HG03378 (cell line): ENCODE measurements around the gene AFF4.
"Not testable (repeated sequence)": the region's sequence is repeated elsewhere in the genome, so short reads cannot be mapped to it uniquely, and the experiment has no call there.

Experiments used
- ATAC-seq: cut with Tn5 transposase; IDR thresholded peaks from one replicate; pipeline ENCODE4 v1.9.1; 2021; ENCODE audit warnings: mild to moderate bottlenecking, moderate library complexity; ENCODE audit not compliant: unreplicated experiment

The AFF4 gene

GRCh38 chr5:132854992-132855391, 108.4 kb downstream of the AFF4 start:
- not testable (repeated sequence) for ATAC-seq

GRCh38 chr5:132854301-132854700, 109.1 kb downstream of the AFF4 start:
- ATAC-seq, result no peak

DNA sequence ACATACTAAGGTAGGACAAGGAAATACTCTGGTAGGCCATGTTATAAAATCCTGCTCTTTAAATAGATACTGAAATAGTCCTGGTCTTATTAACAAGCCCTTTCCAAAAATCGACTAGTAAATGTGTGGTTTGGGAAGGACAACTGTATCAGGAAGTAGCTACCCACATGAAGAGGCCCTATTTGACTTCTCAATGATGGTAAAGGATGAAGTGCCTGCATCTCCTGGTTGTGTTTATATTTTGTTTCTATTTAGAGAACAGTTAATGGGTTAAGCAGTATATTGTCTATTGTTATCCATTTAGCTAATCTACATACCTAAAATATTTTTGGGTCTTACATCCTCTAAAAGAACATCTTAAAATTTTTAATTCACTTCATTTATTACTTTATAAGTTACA, 109.6 kb downstream of the AFF4 start:
- no peak for ATAC-seq

- ATAC-seq, result no peak
Observed at GRCh38 chr5:132853323-132853722, 110.1 kb downstream of the AFF4 start.

DNA sequence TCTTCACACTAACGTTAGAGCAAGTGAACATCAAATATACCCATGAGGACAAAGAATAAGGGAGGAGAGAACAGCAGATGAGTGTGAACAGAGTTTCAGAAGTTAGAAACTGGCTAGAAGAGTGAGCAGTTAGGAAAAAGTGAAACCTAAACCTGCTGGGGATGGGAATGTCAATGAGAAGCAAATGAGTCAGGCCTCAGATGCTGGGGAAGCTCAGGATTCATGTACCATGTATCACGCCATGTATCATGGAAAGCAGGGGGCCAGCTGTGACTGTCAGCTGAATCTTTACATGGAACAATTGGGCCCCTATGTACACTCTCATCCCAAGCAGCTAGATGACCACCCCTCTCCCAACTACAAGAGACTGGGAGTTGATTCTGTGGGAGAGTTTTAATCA, 113.4 kb downstream of the AFF4 start:
- no peak for ATAC-seq

DNA sequence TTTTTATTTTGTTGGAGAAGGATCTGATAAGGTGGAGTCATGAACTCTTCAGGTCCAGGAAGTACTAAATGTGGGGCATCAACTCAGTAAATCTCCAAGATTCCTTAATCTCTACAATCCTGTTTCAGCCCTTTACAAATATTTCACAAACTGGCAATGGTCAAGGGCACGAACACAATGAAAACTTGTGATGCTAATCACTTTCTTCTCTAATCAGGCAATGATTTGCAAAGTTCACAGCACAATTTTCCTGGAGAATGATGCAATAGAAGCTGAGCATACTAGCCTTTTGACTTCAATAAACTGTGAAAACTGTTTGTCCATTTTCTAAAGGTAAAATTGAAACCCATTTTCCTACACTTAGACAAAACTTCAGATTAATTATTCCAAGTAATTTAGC, 114.1 kb downstream of the AFF4 start:
- no peak for ATAC-seq

DNA sequence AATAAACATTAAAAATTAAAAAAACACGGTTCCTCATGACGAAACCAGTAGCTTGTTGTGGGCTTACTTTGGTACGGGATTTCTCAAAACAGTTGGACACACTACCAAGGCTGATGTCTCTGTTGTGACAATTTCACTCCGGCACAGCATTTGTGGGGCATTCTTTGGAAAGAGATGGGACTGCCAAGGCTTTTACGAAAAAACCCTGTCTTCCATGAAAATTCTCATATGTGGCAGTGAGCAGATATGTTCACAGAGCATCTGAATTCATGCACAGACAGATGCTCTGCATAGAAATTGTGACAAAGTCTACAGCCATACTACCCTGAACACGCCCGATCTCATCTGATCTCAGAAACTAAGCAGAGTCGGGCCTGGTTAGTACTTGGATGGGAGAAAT, 115.2 kb downstream of the AFF4 start:
- no peak for ATAC-seq

DNA sequence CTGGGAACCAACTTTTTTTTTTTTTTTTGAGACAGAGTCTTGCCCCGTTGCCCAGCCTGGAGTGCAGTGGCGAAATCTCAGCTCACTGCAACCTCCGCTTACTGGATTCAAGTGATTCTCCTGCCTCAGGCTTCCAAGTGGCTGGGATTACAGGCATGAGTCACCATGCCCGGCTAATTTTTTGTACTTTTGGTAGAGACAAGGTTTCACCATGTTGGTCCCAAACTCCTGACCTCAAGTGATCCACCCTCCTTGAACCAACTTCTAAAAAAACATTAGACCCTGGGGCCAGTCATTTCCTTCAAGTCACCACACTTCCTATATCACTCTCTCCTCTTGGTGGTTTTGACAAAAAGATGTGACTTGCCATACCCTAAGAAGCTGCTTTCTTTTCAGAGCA, 122.1 kb downstream of the AFF4 start:
- ATAC-seq, result no peak

DNA sequence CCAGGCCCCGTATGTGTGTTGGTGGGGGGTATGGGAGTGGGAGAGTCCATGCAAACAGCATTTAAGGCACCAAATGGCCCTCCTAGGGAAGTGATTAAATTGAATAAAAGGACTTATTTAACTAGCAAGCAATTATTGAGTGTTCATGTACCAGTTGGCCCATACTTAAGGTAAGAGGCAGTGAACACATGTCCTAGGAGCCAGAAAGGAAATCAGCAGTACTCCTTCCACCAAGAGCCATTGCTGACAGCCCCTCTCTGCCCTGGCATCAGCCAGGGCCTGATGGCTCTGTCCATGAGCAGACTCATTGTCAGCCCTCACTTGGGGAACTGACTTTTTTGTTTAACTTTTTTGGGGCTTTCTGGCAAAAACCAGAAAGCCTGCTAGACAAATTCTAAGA, 122.5 kb downstream of the AFF4 start:
- ATAC-seq, result no peak

DNA sequence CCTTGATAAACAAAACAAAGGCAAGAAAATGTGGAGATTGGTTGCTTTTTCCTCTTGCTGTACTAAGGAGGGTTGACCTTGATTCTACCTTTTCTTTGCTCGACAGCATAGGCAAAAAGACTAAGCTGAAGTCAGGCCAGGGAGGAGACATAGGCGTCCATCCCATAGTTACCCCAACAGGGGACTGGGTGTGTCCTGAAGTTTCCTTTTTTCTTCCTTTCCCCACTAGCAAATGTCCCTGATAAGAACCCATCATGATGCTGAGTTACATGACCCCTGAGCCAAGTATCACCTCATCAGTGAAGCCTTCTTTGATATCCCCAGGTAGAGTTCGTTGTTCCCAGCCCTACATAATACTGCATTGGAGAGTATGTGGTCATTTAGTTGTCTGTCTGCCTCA, 123.1 kb downstream of the AFF4 start:
- ATAC-seq, result no peak

DNA sequence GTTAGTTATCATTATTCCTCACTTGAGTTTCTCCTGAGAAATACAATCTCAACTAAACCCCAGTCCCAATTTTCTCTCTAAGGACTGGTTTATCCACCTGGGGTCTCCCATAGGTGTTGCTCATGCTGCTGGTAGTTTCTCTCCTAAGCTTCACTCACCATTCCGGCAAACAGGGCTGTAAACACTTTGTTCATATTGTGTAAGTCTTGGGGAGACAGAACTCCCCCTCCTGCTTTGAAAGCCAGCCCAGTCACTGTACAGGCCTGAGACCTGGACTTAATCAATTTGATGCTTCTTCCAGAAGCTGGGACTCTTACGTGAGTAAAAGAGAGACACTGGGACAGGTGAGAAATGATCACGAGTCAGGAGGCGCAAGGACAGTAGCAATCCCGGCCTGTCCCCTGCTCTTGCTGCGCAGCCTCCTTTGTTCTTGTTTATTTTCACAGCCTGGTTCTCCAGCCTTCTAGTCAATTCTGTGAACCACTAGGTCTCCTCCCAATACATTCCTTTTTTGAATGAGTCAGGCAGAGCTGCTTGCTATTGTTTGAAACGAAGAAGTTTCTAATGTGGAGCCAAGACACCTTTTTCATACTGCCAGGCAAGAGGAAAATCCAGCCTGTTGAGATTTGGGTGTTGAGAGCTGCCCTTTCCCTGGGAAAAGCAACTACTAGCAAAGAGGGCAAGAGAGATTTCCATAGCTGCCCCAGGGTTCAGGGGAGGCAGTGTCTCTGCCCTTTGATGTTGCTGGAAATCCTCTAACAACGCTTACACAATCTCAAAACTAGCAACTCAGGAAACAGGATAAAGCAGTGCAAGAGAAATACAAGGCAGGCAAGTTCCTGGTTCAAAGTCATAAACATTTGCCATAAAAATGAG, 123.8 kb downstream of the AFF4 start:
- no peak for ATAC-seq

- no peak for ATAC-seq
Observed at GRCh38 chr5:132838516-132839282, 124.7 kb downstream of the AFF4 start.

GRCh38 chr5:132837868-132838267, 125.6 kb downstream of the AFF4 start:
- ATAC-seq, result no peak

DNA sequence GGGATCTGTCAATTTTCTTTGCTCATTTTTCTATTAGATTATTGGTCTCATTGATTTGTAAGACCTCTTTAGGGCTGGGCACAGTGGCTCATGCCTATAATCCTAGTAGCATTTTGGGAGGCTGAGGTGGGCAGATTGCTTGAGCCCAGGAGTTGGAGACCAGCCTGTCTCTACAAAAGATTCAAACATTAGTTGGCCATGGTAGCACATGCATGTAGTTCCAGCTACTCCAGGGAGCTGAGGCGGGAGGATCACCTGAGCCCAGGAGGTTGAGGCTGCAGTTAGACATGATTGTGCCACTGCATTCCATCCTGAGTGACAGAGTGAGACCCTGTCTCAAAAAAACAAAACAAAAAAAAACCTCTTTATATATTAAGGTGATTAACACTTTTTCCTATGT, 126.6 kb downstream of the AFF4 start:
- no peak for ATAC-seq

DNA sequence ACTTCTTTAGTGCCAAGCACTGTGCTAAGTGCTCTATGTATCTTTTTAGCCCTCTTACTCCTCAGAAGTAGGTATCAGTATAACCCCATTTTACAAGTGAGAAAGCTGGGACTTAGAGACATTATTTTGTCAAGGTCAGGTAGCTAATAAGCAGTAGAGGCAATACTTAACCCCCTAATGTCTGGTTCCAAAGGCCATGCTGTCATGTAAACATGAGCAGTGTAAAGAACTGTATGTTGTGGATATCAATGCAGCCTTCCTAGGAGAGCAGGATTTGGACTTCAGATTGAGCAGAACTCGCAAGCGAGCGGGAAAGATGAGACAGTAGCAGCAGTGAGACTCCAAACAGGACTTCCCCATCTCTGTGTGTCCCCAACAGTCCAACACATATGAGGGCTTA, 129.4 kb downstream of the AFF4 start:
- ATAC-seq, result no peak

DNA sequence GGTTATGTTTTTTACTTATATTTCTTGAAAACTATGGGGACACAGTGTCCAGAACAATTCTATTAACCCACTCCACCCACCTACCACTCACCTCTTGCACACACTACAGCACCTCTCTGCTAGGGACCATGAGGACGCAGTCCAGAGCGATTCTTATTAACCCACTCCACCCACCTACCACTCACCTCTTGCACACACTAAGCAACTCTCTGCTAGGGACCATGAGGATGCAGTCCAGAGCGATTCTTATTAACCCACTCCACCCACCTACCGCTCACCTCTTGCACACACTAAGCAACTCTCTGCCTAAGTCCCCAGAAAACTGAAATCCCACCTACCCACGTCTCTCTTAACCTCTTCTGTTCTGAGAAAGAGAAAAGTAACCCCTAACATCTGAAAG, 130.8 kb downstream of the AFF4 start:
- no peak for ATAC-seq

GRCh38 chr5:132831095-132831860, 132.2 kb downstream of the AFF4 start:
- no peak for ATAC-seq

DNA sequence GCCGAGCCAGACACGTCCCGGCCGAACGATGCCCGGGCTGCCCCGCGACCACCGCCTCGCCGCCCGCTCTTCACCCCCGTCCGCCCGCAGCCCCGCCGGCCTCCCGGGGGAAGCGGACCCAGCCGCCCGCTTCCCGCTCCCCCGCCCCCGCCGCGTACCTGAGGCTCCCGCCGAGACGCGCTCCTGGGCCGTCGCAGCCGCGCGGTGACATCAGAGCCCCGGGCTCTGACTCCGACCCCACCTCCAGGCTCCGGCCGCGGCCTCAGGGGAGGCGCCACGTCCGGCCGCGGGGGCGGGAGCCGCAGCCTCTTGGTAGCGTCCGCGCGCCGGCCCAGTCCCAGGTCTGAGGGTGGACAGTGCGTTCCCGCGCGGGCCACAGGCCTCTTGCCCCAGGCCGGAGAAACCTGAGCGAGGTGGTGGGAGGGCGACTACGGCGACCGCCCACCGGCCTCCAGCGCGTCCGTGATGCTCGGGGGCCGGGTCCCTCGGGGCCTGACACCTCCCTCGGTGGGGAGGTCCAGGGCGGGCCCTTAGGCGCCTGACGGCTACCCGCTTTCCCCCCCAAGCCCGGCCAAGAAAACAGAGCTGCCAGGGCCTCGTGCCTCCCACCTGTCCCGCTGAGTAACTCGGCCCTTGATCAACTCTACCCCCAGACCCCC, 132.9 kb downstream of the AFF4 start, which contains the start of gene SHROOM1:
SHROOM1 (minus strand) TSS at position 212 of the 659 bp plus-strand sequence. CDS start 4,507 bp downstream, outside the sequence.
- peak; percentile 42 for ATAC-seq

DNA sequence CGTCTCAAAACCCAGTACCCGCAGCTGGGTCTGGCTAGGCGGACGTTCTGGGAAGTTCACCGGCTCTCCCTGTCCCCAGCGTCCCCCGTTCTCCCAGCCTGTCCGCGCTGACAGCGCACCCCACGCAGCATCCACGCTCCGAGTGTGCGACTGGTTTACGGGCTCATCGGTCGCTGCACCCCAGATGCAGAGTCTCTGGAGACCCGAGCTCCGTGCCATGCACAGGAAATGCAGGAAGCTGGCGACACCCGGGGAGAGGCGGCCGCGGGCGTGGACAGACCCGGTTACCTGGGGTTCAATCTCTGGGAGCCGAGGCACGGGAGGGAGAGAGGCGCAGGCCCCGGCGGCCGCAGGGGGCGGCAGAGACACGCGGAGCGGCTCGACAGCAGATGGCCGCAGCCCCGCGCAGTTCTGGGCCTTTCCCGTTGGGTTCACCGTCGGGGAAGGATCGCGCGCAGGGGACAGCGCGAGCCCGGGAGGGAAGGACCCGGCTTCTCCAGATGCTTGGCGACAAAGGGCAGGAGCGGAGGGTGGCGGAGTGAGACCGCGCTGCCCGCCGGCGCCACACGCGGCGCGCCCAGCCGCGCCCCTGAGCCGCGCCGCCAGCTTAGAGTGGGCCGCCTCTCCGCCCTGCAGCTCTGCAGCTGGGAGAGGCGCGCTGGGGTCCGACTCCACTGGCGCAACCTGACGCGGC, 133.5 kb downstream of the AFF4 start:
- peak; percentile 61 for ATAC-seq

GRCh38 chr5:132828846-132829494, 134.5 kb downstream of the AFF4 start:
- no peak for ATAC-seq
